Mucosa of stomach (tissue), 1 donor: ENCODE data around the gene HYCC1.
"Not testable (repeated sequence)": the region's sequence is repeated elsewhere in the genome, so short reads cannot be mapped to it uniquely, and the experiment has no call there.

Source experiments
- H3K27me3 ChIP-seq: one replicate; pipeline ENCODE4 v1.7.0; 2013; ENCODE audit warnings: mild to moderate bottlenecking, low read length; ENCODE audit not compliant: control insufficient read depth, insufficient read depth
- H3K36me3 ChIP-seq: one replicate; pipeline ENCODE4 v1.7.0; 2013; ENCODE audit warnings: low read length; ENCODE audit not compliant: control insufficient read depth, insufficient read depth
- H3K4me1 ChIP-seq: one replicate; pipeline ENCODE4 v1.7.0; 2013; ENCODE audit warnings: mild to moderate bottlenecking, low read length; ENCODE audit not compliant: control insufficient read depth, insufficient read depth
- H3K4me3 ChIP-seq: one replicate; pipeline ENCODE4 v1.7.0; 2013; ENCODE audit warnings: low read length
- H3K9ac ChIP-seq: one replicate; pipeline ENCODE4 v1.7.0; 2013; ENCODE audit warnings: mild to moderate bottlenecking, low read length, moderate library complexity
- H3K9me3 ChIP-seq: one replicate; pipeline ENCODE4 v1.7.0; 2013; ENCODE audit warnings: mild to moderate bottlenecking, low read length, moderate library complexity; ENCODE audit not compliant: control insufficient read depth
- donor health status: Pancreatic carcinoma.

The HYCC1 gene

DNA sequence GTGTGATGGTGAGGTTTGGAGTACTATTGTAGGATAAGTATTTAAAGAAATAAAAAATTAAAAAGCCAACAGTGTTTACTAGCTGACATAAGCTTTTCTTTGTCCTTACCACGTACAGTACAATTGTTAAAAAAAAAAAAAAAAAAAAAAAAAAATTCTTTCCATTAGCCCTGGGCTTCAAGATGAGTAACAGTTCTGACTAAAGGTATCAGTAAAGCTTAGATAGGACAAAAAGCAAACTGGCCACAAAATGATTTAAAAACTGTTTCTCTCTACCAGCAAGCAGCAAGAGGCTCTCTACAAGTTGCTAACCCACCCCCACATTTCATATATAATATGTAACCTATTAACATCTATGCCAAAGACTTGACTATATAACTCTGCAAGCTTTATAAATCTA, 17.5 kb downstream of the HYCC1 start:
- H3K9ac ChIP-seq: no peak overlapping the region
- no peaks in the 10 kb centered on the region for H3K27me3 ChIP-seq
- no peaks in the 10 kb centered on the region for H3K36me3 ChIP-seq
- H3K4me3 ChIP-seq: no peak overlapping the region
- no peaks in the 10 kb centered on the region for H3K9me3 ChIP-seq
- no peaks in the 10 kb centered on the region for H3K4me1 ChIP-seq

DNA sequence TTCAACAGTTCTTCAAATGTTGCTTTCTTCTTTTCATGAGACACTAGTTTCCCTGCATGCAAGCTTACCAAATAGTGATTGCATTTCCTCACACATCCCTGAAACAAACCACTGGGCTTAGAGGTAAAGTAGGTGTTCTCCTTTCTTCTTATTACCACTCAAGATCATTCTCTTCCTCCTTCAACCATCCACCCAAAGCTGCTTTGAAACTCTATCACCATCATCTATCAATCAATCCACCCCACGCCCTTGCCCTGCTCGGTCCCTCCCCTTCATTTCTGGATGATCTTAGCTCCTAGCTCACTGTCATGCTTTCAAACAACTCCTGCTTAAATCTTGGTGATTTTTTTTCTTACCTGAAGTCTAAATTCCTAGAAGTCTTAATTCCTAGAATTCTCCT, 18.9 kb downstream of the HYCC1 start:
- Histone ChIP-seq H3K4me3 (no peak overlapping the region), H3K27me3 (no peaks in the 10 kb centered on the region), H3K9ac (no peak overlapping the region), H3K4me1 (no peaks in the 10 kb centered on the region), H3K9me3 (no peaks in the 10 kb centered on the region), H3K36me3 (no peaks in the 10 kb centered on the region)

DNA sequence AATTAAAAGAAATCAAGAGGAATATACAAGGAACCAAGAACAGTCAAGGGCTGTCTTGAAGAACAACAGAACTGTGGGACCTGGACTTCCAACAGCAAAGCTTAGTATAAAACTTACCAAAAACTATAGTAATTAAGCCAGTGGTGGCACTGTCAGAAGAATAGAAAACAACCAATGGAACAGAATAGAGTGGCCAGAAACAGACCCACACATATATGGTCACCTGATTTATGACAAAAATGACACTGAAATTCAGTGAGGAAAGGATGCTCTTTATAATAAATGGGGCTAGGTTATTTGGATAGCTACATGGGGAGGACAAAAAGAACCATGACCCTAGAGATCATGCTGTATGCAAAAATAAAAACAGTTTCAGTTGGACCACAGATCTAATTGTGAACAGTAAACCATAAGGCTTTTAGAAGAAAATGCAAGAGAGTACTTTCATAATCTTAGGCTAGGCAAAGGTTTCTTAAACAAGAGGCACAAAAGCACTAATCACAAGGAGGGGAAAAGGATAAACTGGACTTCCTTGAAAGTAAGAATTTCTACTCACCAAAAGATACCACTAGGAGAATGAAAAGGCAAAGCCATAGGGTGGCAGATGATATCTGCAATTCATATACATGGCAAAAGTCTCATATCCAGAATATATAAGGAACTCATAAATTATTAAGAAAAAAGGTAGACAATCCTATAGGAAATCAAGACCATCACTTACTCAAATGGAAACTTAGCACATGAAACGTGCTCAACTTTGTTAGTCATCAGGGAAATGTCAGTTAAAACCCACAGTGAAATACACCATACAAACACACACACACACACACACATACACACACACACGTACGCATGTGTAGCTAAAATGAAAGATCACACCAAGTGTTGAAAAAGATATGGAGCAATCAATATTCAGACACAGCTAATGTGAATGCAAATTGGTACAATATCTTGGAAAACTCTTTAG, 20.8 kb downstream of the HYCC1 start:
- H3K4me1 ChIP-seq: no peaks in the 10 kb centered on the region
- no peak overlapping the region for H3K4me3 ChIP-seq
- H3K9ac ChIP-seq: no peak overlapping the region
- no peaks in the 10 kb centered on the region for H3K36me3 ChIP-seq
- no peaks in the 10 kb centered on the region for H3K9me3 ChIP-seq
- H3K27me3 ChIP-seq: no peaks in the 10 kb centered on the region

DNA sequence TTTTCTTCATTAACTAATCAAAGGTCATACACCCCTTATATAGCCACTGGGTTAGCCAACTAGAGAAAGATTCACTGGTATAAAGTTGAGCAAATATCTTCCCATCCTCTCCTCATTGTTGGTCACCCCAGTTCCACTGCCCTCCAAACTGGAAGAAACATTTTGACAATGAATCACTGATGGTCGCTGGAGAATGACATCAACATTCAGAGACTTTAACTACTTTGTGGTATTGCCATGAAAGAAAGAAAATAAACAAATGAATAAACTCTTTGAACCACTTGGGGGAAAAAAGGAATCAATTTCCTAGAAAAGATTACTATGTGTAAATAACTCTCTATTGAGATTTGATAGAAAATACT, 23.4 kb downstream of the HYCC1 start:
- Histone ChIP-seq H3K9ac (no peak overlapping the region), H3K27me3 (no peaks in the 10 kb centered on the region), H3K4me3 (no peak overlapping the region), H3K4me1 (no peaks in the 10 kb centered on the region), H3K9me3 (no peaks in the 10 kb centered on the region), H3K36me3 (no peaks in the 10 kb centered on the region)

DNA sequence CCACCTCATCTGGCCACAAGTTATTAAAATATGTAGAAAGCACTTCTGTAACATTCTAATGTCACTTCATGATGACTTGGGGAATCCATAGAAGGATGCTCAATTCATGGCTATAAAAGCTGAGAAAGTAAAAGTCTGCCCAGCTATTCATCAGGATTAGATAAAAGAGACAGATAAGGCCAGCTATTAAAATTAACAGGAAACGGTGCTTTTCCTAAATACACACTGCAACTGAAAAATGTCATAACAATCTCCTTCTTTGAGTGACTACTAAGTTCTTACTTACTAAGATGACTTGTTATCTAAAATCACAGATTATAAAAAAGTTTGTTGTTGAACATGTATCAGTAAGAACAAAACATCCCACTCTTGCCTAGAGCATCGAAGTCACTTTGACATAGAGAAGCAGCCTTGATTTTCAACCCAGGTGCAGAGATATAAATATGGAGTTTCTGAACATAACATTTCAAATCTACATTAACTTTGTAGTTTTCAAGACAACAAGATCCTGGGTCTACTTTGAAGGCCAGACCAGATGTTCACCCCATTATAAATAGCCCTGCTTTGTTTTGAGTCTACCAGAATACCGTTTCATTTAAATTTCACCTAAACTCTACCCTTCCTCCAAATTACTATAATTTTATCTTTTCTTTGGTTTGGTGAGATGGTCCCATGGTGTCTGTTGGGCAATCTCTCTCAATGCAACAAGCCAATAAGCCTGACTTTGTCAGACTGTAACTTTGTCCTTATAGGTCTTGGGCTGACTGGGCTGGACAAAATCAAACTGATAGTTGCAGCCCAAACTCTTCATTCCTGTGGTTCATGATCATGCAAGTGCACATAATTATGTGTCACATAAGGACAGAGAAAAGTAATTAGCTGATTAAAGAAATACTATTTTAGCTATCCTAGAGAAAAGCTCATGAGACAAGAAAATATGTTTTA, 24.0 kb downstream of the HYCC1 start:
- H3K9me3 ChIP-seq: no peaks in the 10 kb centered on the region
- no peaks in the 10 kb centered on the region for H3K4me1 ChIP-seq
- no peak overlapping the region for H3K9ac ChIP-seq
- no peaks in the 10 kb centered on the region for H3K27me3 ChIP-seq
- H3K4me3 ChIP-seq: no peak overlapping the region
- H3K36me3 ChIP-seq: no peaks in the 10 kb centered on the region

DNA sequence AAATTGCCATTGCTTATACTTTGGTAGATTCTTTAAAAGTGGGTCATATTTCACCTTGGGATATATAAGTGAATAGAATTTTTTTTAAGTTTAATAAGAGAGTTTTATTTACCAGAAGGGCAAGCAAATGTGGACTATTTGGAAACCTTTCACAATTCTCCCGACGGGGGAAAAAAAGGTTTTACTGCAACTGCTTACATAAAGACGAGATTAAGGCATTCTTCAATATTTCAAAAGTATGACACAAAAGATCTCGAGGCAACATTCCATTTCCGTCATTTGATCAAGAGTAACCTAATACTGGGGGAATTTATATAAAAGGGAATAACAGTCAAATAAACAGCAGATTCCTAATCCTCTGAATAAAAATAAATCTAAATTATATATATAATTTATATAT, 28.5 kb downstream of the HYCC1 start:
- Histone ChIP-seq H3K9ac (no peak overlapping the region), H3K9me3 (no peaks in the 10 kb centered on the region), H3K4me1 (no peaks in the 10 kb centered on the region), H3K4me3 (no peak overlapping the region), H3K36me3 (no peaks in the 10 kb centered on the region), H3K27me3 (no peaks in the 10 kb centered on the region)

DNA sequence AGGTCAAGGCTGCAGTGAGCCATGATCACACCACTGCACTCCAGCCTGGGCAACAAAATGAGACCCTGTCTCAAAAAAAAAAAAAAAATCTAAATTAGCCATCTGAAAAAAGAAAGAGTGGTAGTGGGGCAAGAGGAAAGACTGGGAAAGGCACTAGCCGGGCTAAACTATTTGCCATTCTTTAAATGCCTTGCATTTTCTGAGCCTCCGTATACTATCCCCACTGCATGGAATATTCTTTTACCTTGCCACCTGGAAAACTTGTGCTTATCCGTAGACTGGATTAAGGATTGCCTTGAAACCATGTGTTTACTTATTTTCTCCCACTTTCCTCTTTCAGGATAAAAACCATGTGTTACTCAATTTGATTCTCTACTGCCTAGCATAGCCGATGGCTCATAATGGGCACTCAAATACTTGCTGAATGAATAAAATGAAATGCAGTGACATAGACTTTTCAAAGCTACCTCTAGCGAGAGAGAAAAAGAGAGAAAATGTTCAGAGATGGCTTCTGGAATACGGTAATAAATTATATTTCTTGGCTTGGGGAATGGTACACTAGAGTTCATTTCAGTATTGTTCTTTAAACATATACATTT, 30.6 kb downstream of the HYCC1 start:
- Histone ChIP-seq H3K4me3 (no peak overlapping the region), H3K9ac (no peak overlapping the region), H3K9me3 (no peaks in the 10 kb centered on the region), H3K36me3 (no peaks in the 10 kb centered on the region), H3K27me3 (no peaks in the 10 kb centered on the region), H3K4me1 (no peaks in the 10 kb centered on the region)

DNA sequence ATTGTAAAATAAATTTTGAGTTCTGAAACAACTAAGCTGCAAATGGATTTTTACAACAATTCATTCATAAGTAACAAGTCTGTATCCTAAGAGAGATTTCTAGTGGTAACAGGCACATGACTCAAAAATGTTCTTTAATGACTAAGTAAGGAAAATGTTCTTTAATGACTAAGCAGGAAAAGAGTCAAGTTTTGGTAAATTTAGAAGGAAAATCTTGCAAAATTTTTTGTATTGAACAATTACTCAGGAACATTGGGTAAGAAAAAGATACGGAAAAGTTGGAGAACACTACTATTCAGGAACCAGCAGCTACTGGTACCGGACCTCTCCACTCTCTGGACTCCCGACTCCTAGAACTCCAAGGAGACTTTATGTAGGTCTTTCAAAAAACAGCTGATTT, 33.5 kb downstream of the HYCC1 start:
- H3K9ac ChIP-seq: no peak overlapping the region
- no peaks in the 10 kb centered on the region for H3K36me3 ChIP-seq
- no peaks in the 10 kb centered on the region for H3K9me3 ChIP-seq
- H3K27me3 ChIP-seq: no peaks in the 10 kb centered on the region
- H3K4me3 ChIP-seq: no peak overlapping the region
- no peaks in the 10 kb centered on the region for H3K4me1 ChIP-seq

DNA sequence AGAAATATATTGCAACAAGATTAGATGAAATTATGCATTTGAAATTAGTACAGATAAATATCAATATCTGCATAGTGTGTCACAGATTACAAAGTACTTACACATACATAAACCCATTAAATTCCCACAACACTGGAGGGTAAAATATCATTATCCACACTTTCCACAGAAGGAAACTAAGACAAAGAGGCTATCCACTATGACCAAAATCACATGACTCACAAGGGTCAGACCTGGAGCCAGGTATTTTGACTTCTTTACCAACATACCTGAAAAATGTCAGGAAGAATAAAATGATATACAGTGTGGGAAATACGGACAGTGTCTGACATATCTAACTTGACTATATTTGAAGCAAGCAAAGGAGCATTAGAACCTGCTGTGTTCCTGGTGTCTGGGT, 34.1 kb downstream of the HYCC1 start:
- no peaks in the 10 kb centered on the region for H3K4me1 ChIP-seq

DNA sequence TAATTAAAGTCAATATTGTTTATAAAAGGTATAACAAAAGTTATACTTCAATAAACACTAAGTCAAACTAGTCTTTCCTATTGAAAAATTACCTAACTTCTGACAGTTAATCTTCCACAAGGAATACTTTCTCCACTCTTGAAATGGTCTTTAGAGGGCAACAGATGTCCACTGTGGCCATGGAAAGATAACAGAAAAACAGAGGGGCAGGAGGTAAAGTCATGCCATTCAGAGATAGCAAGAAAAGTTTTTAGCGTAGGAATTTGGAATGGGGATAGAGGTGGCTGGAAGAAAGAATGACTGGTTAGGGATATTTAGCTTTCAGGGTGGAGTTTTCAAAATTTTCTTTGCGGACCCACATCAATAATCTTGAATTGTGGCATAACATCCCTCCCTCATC, 34.7 kb downstream of the HYCC1 start:
- H3K9me3 ChIP-seq: no peaks in the 10 kb centered on the region
- no peaks in the 10 kb centered on the region for H3K27me3 ChIP-seq
- H3K36me3 ChIP-seq: no peaks in the 10 kb centered on the region
- no peaks in the 10 kb centered on the region for H3K4me1 ChIP-seq
- no peak overlapping the region for H3K9ac ChIP-seq
- no peak overlapping the region for H3K4me3 ChIP-seq

More for the DNA sequence above, 34.1 kb downstream of the HYCC1 start:
- Histone ChIP-seq H3K36me3 (no peaks in the 10 kb centered on the region), H3K9me3 (no peaks in the 10 kb centered on the region), H3K27me3 (no peaks in the 10 kb centered on the region), H3K4me3 (no peak overlapping the region), H3K9ac (no peak overlapping the region)

DNA sequence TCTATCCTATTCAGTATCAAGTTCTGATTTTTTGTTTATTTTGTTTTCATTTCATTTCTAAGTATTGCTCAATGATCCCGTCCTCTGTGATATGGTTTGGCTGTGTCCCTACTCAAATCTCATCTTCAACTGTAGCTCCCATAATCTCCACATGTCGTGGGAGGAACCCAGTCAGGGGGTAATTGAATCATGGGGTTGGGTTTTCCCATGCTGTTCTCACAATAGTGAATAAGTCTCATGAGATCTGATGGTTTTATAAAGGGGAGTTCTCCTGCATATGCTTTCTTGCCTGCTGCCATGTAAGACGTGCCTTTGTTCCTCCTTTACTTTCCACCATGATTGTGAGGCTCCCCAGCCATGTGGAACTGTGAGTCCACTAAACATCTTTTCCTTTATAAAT, 39.3 kb downstream of the HYCC1 start:
- H3K4me3 ChIP-seq, H3K9me3 ChIP-seq, H3K4me1 ChIP-seq, H3K9ac ChIP-seq, H3K27me3 ChIP-seq, H3K36me3 ChIP-seq: not testable (repeated sequence)

DNA sequence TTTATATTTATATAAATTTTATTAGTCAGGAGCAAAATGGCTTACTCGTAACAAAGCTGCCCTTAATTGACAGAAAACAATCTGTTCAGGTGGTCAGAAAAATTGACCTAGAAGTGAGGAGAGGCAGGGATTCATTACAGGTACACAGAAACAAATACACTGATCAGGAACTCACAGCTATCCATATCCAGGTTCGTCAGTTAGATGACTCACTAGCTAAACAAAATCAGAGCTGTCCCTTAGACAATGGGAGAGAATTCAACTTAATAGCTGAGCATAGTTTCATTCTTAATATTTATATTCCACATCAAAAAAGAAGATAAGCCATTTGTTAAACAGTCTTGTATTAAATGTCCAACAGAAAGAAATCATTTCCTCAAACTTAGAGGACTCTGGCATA, 41.7 kb downstream of the HYCC1 start:
- Histone ChIP-seq H3K9me3 (no peaks in the 10 kb centered on the region), H3K27me3 (no peaks in the 10 kb centered on the region), H3K4me1 (no peaks in the 10 kb centered on the region), H3K4me3 (no peak overlapping the region), H3K9ac (no peak overlapping the region), H3K36me3 (no peaks in the 10 kb centered on the region)
